HG02571 (cell line): ENCODE results near the gene ZNF385B.

Experiments
- ATAC-seq: cut with Tn5 transposase; IDR thresholded peaks from one replicate; pipeline ENCODE4 v1.9.1; 2021; ENCODE audit warnings: mild to moderate bottlenecking, moderate library complexity; ENCODE audit not compliant: unreplicated experiment

The ZNF385B gene

GRCh38 chr2:179594268-179595112, 266.9 kb downstream of the ZNF385B start:
- ATAC-seq = no peak

DNA sequence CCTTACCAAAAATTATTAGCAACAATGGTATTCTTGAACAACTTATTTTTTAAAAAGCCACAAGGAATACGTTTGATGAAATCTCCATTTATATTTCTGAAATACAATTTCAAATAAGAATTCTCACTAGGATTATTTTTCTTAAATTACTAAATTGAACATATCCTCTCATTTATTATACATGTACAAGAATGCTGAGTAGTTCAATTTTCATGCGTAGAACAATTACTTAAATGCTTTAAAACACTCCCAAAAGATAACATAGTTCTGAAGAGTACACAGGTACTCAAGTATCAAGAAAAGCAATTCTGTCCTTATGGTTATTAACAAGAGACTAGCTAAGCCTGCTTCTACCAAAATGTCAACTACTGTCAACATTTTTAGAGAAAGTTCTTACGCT, 268.1 kb downstream of the ZNF385B start:
- ATAC-seq = no peak

- no peak for ATAC-seq
Measured at GRCh38 chr2:179592167-179592936, 269.1 kb downstream of the ZNF385B start.

GRCh38 chr2:179591690-179592089, 269.7 kb downstream of the ZNF385B start:
- ATAC-seq = no peak

GRCh38 chr2:179588486-179589145, 272.8 kb downstream of the ZNF385B start:
- ATAC-seq = no peak

- no peak for ATAC-seq
Measured at GRCh38 chr2:179584760-179585159, 276.7 kb downstream of the ZNF385B start.

DNA sequence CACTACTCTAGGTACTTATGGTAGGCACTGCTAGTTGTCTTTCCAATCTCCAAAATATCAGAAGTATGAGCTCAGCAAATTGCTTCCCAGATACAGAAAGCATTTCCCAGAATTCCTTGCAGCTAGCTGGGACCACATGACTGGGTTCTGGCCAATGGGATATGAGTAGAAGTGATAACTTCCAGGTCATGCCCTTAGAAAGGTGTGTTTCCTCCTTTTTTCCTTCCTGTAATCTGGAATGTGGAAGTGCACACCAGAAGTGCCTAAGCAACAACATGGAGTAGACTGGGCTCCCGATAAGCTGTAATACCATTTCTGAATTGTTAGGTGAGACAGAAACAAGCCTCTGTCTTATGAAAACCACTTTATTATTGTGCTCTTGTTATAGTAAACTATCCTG, 279.8 kb downstream of the ZNF385B start:
- no peak for ATAC-seq

DNA sequence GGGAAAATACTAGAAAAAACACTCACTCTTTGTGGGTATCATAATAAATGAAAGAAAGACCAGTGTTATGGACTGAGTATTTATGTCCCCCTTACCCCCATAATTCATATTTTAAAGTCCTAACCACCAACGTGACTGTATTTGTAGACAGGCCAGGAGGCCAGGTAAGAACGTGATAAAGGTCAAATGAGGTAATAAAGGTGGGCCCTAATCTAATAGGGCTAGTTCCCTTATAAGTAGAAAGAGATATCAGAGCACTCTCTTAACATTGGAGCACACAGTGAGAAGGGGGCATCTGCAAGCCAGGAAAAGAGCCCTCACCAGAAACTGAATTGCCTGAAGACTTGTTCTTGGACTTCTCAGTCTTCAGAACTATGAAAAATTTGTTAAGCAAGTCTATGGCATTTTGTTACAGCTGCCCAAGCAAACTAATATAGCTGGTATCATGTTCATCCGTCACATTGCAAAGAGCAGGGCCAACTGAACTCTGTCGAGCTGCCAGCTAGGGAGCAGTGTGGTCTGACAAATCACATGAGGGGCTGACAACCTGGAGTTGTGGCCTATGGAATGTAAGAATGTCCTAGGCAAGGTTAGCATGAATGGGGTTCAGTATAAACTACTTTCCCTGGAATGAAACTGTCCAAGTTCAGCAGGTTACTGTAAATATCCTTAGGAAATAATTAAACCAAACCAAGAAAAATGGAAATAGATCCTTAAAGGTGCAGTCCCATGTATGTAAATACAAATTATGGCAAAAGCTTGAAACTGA, 280.9 kb downstream of the ZNF385B start:
- no peak for ATAC-seq

DNA sequence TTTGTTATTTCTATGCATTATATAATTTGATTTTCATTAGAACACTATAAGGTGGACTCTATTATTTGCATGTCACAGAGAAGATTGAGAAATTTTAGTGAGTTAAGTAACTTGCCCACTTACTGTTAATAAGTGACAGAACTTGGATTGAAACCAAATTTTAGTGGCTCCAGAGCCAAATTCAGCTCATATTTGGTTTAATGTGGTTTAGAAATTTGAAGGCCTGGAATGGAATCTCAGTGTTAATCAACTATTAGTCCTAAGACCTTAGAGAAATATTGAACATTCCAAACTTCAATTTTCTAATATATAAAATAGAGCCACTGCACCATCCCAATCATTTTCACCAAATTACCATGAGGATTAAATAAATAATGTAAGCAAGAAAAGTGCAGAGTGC, 281.6 kb downstream of the ZNF385B start:
- ATAC-seq = no peak

- ATAC-seq = no peak
Measured at GRCh38 chr2:179578171-179578916, 283.1 kb downstream of the ZNF385B start.

- no peak for ATAC-seq
Measured at GRCh38 chr2:179574061-179574519, 287.3 kb downstream of the ZNF385B start.

GRCh38 chr2:179572544-179572943, 288.9 kb downstream of the ZNF385B start:
- ATAC-seq = no peak

DNA sequence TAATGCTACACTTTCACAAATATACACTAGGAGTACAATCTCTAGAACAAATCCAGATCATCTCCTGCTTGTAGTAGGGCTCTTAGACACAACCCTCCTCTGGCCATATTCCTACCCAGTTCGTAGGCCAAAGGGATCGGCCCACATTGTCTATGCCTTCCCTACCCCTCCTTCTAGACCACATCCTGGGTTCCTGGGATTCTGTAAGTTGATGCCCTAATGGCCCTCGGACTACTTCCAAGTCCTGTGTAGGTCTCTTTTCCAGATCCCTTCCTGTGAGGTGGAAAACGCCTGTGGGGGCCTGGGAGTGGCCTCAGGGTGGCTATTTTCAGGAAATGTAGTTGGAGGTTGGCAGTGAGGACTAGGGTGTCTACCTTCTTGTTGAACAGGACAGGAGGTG, 289.7 kb downstream of the ZNF385B start:
- no peak for ATAC-seq

DNA sequence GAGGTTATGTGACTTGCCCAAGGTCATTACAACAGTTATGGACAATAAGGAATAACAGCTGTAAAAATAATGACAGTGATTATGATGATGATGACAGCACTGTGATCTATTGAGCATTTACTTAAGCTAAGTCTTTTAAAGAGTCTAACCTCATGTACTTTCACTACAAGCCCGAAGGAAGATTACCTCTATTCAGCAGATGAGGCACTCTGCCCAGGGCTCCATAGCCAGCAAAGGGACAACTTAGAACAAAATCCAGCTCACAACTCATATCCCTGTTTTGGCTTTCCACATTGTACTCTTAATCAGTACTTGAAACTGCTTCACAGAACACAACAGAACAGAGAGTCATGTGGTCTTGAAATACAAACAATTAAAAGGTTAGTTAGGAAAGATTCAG, 290.2 kb downstream of the ZNF385B start:
- no peak for ATAC-seq

- no peak for ATAC-seq
Measured at GRCh38 chr2:179569831-179570233, 291.6 kb downstream of the ZNF385B start.

GRCh38 chr2:179565807-179566206, 295.6 kb downstream of the ZNF385B start:
- no peak for ATAC-seq

DNA sequence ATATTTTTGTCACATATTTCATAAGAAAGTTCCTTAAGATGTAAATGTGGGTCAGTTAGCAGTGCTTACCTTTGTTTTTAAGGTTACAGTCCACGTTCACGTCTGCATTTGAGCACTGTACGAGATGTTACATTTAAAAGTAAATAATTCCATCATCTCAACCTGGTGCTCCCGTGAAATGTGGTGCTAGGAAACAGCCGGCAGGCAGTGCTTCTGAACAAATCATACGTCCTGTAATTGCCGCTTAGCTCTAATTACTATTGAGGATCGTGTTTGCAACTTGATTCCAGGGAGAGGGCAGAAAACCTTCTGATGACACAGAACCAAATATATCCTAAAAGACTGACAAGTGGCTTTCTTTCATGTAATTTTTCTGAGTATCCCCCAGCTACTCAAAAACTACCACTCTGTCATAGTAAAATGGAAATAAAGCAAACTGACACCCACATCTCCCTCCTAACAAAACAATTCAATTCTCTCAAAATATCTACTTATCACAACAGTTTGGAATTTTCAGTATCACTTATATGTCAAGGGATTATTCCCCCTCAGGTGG, 299.0 kb downstream of the ZNF385B start:
- no peak for ATAC-seq

DNA sequence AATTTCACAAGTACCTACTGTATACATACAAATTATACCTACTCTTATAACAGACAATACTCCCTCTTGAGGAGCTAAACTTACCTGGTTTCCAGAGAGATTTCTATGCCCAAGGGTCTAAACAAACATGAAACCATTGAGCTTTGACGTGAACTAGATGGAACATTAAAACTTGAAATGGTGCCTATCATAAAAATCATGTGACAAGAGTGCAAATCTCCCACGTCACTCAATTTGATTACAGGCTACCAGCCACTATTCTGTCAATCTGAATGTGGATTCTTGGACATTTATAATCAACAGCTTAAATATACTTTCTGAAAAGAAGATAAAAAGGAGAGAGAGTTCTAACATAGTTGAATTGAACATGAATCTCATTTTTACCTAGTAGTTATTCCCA, 299.7 kb downstream of the ZNF385B start:
- ATAC-seq = no peak

- ATAC-seq = no peak
Measured at GRCh38 chr2:179560257-179560735, 301.1 kb downstream of the ZNF385B start.
